ENCODE results near the gene DPYSL4.

- TF ChIP-seq CTCF (IDR thresholded peaks at IDR 0.05): no peak
- no peak for TF ChIP-seq EP300 (IDR thresholded peaks at IDR 0.05; ENCODE audit: low read depth)
Measured at GRCh38 chr10:132232023-132232951, 45.5 kb downstream of the DPYSL4 start.
